ACC112 (cell line): ENCODE measurements around the gene SAMD4A.

Experiments
- H2AFZ ChIP-seq: fragments of 200-600 bp; sonication (generic); one replicate; pipeline ENCODE4 v1.6.0; 2017; ENCODE audit warnings: antibody characterized with exemption, low read length; ENCODE audit not compliant: unreplicated experiment
- H3K27ac ChIP-seq: fragments of 200-600 bp; sonication (generic); 2 replicates; pipeline ENCODE4 v1.5.1; 2014; ENCODE audit warnings: low read depth, mild to moderate bottlenecking, antibody characterized with exemption, low read length, moderate library complexity
- H3K27me3 ChIP-seq: fragments of 200-600 bp; sonication (generic); 2 replicates; pipeline ENCODE4 v1.6.1; 2014; ENCODE audit warnings: mild to moderate bottlenecking, antibody characterized with exemption, low read length, moderate library complexity, mixed read lengths; ENCODE audit not compliant: insufficient read depth
- H3K36me3 ChIP-seq: fragments of 200-600 bp; sonication (generic); 2 replicates; pipeline ENCODE4 v1.6.1; 2016; ENCODE audit warnings: mild to moderate bottlenecking, antibody characterized with exemption, low read length, moderate library complexity, mixed read lengths; ENCODE audit not compliant: insufficient read depth
- H3K4me1 ChIP-seq: fragments of 200-600 bp; sonication (generic); one replicate; pipeline ENCODE4 v1.6.1; 2016; ENCODE audit warnings: low read length, mixed read lengths; ENCODE audit not compliant: insufficient read depth, unreplicated experiment, control insufficient read depth
- H3K4me3 ChIP-seq: fragments of 200-600 bp; sonication (generic); 2 replicates; pipeline ENCODE4 v1.5.1; 2014; ENCODE audit warnings: mild to moderate bottlenecking, low read depth, low read length
- H3K79me2 ChIP-seq: fragments of 200-600 bp; sonication (generic); one replicate; pipeline ENCODE4 v1.6.0; 2016; ENCODE audit warnings: low read length; ENCODE audit not compliant: control insufficient read depth, unreplicated experiment, insufficient read depth

Gene SAMD4A

DNA sequence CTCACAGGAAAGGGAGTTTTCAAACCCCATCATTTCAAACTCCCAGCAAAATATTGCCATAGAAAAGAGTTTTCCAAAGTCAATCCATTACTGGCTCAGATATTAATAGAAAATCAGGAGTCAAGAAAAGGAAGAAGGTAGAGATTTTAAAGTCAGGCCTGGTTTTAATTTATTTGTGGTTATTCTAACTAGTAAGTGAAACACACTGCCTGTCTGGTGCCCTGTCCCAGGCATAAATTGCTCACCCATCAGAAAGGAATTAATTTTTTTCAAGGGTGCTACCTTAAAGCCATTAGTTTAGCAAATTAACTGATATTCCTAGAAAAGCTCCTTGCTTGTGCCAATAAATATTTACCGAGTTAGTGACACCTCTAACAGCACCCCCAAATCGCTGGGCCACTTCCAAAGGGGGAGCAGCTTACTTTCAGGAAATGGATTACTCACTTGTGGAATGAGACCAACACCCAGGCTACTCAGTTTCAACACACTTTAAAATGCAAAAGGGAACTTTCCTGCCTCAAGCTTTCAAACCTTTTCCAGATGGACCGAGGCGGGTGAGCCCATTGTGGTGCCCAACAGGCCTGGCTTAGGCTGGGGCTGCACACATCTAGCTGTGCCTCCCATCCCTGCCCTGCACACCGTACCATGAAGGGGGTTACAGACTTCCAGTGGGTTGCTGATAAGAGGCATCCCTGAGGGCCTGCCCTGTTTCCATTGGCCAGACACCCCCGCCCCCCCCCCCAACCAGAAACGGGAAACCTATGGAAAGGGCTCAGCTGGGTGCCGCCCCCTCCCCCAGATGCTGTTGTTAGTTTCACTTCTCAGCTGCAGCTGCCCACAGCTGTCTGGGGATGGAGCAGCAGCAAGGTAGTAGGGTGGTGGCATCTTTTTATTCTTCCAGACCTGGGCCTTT lies 117.2 kb downstream of the SAMD4A start:
- Histone ChIP-seq H3K79me2 (peaks cover 48% of the 10 kb centered on the region), H3K27me3 (no peaks in the 10 kb centered on the region), H3K36me3 (no peaks in the 10 kb centered on the region), H3K27ac (peak overlapping the region; percentile 88), H3K4me1 (peaks cover 59% of the 10 kb centered on the region), H2AFZ (no peak overlapping the region), H3K4me3 (peak overlapping the region; percentile 65)

DNA sequence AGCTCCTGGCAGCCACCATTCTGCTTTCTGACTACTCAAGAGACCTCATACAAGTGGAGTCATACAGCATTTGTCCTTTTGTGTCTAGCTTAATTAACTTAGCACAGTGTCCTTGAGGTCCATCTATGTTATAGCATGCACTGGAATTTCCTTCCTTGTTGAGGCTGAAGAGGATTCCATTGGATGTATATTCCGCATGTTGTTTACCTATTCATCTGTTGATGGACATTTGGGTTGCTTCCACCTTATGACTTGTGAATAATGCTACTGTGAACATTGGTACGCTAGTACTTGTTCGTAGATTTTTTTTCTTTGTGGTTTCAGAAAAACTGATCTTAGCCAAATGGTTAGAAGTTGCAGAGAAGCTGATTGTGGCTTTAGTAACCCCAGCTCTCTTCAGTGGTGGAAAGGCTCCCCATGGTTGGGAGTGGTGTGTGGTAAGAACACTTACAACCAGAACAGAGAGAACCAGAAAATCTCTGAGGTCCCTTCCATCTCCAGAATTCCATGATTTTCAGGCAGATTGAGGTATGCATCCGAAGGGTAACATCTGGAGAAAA lies 118.4 kb downstream of the SAMD4A start:
- peak overlapping the region; percentile 88 for H3K27ac ChIP-seq
- peak overlapping the region; percentile 53; the same call in 1 of the 2 replicates for H3K4me3 ChIP-seq
- peaks cover 44% of the 10 kb centered on the region for H3K79me2 ChIP-seq
- no peaks in the 10 kb centered on the region for H3K36me3 ChIP-seq
- no peaks in the 10 kb centered on the region for H3K27me3 ChIP-seq
- H2AFZ ChIP-seq: no peak overlapping the region
- H3K4me1 ChIP-seq: peaks cover 59% of the 10 kb centered on the region

GRCh38 chr14:54686219-54686870 lies 119.4 kb downstream of the SAMD4A start:
- H3K36me3 ChIP-seq: no peaks in the 10 kb centered on the region
- H3K27me3 ChIP-seq: no peaks in the 10 kb centered on the region
- peak overlapping the region; percentile 88 for H3K27ac ChIP-seq
- H3K4me1 ChIP-seq: peaks cover 59% of the 10 kb centered on the region
- peak overlapping the region; percentile 53 for H3K4me3 ChIP-seq
- peaks cover 39% of the 10 kb centered on the region for H3K79me2 ChIP-seq
- peak overlapping the region; percentile 15 for H2AFZ ChIP-seq

DNA sequence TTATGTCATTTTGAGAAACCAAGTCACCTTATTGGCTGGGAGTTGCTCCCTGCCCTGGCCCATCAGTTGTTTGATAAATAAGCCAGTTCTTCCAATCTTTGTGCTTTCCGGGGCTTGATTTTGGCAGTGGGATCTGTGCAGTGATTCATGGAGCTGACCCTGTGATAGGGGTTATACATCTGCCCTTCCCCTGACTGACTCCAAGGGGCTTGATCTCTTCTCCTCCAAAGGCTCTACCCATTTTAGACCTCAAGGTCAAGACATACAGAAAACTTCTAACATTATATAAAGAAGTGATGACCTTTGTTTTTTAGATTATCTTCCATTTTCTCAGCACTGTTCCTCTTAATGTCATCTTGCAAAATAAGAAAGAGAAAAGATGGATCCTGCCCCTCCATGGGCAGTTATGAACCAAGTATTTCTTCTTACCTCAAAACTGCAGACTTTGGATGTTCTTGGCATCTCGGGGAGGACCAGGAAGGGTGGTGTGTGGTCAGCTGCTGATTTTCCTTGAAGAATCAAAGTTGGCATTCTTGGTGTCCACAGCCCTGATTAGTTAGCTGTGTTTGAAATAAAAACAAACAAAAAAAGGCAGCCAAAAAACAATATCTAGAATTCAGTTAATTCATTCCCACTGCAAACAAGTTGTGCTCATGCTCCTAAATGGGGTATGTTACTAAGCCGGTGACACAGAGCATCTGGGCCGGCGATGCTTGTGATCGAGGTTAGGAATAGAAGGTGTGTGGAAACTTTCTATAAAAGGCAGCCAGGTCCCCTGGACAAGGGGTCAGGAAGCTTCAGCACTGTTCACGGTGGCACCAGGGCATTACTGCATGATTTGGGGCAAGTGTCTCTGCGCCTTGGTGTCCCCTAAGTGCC lies 120.2 kb downstream of the SAMD4A start:
- peaks cover 58% of the 10 kb centered on the region for H3K4me1 ChIP-seq

DNA sequence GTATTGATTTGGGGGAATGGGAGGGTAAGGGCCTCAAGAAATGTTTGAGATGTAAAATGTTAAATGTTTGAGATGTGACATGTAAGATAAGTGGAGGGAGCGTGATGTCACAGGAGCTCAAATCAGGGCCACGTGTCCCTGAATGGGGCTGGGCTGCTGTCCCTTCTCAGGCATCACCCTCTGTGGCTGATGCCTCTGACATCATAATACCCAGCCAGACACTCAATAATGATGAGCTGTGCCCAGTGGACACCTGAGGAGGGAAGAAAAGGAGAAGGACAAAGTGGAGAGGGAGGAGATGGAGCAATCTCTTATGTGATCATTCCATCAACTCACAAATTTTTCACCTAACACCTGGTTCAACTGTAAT lies 120.8 kb downstream of the SAMD4A start:
- Histone ChIP-seq H3K27me3 (no peaks in the 10 kb centered on the region), H3K79me2 (peaks cover 42% of the 10 kb centered on the region)

More for the DNA sequence above, 120.2 kb downstream of the SAMD4A start:
- Histone ChIP-seq H3K79me2 (peaks cover 39% of the 10 kb centered on the region), H2AFZ (peak overlapping the region; percentile 15), H3K4me3 (peak overlapping the region; percentile 53; the same call in 1 of the 2 replicates), H3K27ac (peak overlapping the region; percentile 88), H3K36me3 (no peaks in the 10 kb centered on the region), H3K27me3 (no peaks in the 10 kb centered on the region)

DNA sequence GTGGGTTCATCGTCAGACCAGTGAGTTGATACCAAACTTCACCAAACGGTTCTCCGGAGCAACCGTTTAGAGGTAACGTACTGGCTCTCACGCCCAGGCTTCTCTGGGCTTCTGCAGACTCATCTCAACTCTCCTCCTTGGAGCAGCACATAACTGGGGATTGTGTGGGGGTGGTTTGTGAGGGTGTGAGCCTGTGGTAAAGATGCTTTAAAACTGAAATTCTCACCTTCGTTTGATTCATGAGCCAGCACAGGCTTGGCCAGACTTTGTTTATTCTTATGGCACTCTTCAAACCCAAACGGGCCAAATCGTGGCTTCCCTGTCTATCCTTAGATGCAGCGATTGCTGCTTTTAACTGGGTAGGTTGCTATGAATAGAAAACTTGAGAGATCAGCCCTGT lies 121.3 kb downstream of the SAMD4A start:
- no peak overlapping the region for H3K4me3 ChIP-seq
- no peaks in the 10 kb centered on the region for H3K27me3 ChIP-seq
- H3K4me1 ChIP-seq: peaks cover 49% of the 10 kb centered on the region
- H2AFZ ChIP-seq: no peak overlapping the region
- no peak overlapping the region for H3K27ac ChIP-seq
- H3K79me2 ChIP-seq: peaks cover 39% of the 10 kb centered on the region
- H3K36me3 ChIP-seq: no peaks in the 10 kb centered on the region

More for the DNA sequence above, 120.8 kb downstream of the SAMD4A start:
- Histone ChIP-seq H2AFZ (no peak overlapping the region), H3K4me1 (peaks cover 54% of the 10 kb centered on the region), H3K27ac (no peak overlapping the region; the same call in 1 of the 2 replicates), H3K36me3 (no peaks in the 10 kb centered on the region), H3K4me3 (no peak overlapping the region)

DNA sequence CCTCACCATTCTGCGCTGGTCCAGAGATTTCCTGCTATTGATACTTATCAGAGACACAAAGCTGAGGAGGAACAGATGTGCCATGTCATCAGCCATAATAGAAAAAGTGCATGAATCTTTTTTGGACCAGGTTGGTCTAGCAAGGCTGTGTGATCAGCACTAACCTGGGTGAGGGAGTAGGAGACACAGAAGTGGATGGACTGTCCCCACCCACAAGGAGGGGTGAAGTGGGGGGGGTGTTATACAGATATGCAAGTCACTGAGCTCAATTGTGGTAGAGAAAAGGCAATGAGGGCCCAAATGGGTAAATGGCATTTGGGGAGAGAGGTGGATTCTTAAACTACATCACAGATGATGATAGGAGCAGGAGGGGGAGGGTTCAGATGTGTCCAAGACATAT lies 123.0 kb downstream of the SAMD4A start:
- peaks cover 35% of the 10 kb centered on the region for H3K79me2 ChIP-seq
- no peak overlapping the region for H3K27ac ChIP-seq
- no peaks in the 10 kb centered on the region for H3K36me3 ChIP-seq

GRCh38 chr14:54690887-54691286 lies 124.0 kb downstream of the SAMD4A start:
- H3K27me3 ChIP-seq: no peaks in the 10 kb centered on the region
- H2AFZ ChIP-seq: no peak overlapping the region
- no peak overlapping the region for H3K4me3 ChIP-seq
- peaks cover 24% of the 10 kb centered on the region for H3K4me1 ChIP-seq
- H3K36me3 ChIP-seq: no peaks in the 10 kb centered on the region
- peaks cover 31% of the 10 kb centered on the region for H3K79me2 ChIP-seq
- H3K27ac ChIP-seq: no peak overlapping the region; the same call in 1 of the 2 replicates

More for the DNA sequence above, 123.0 kb downstream of the SAMD4A start:
- H2AFZ ChIP-seq: no peak overlapping the region
- H3K4me1 ChIP-seq: peaks cover 33% of the 10 kb centered on the region
- H3K27me3 ChIP-seq: no peaks in the 10 kb centered on the region
- no peak overlapping the region for H3K4me3 ChIP-seq

GRCh38 chr14:54691525-54692283 lies 124.8 kb downstream of the SAMD4A start:
- no peak overlapping the region for H2AFZ ChIP-seq
- no peaks in the 10 kb centered on the region for H3K36me3 ChIP-seq
- H3K27me3 ChIP-seq: no peaks in the 10 kb centered on the region
- H3K4me1 ChIP-seq: peaks cover 17% of the 10 kb centered on the region
- peaks cover 28% of the 10 kb centered on the region for H3K79me2 ChIP-seq
- no peak overlapping the region for H3K4me3 ChIP-seq
- peak overlapping the region; percentile 26; the same call in 1 of the 2 replicates for H3K27ac ChIP-seq
